NCI-H146 (cell line): Measurements from ENCODE around the gene ABHD1.
"Not testable (repeated sequence)": the region's sequence is repeated elsewhere in the genome, so short reads cannot be mapped to it uniquely, and the experiment has no call there.

ENCODE experiments used
- DNase-seq: peaks from one replicate; lab custom pipeline; 2025; lab: John Stamatoyannopoulos, UW

ABHD1 gene

GRCh38 chr2:27110603-27111352 lies 12.8 kb upstream of the ABHD1 start:
- DNase-seq: not testable (repeated sequence)

- DNase-seq: not testable (repeated sequence)
These were observed 12.1 kb upstream of the ABHD1 start for GRCh38 chr2:27111392-27112078.

- no peak for DNase-seq
These were observed 8.1 kb upstream of the ABHD1 start for GRCh38 chr2:27115519-27115918.

- DNase-seq: peak; percentile 39
These were observed 5.6 kb upstream of the ABHD1 start for GRCh38 chr2:27117995-27118524.

GRCh38 chr2:27118525-27119329 lies 4.9 kb upstream of the ABHD1 start, which contains the start of gene CGREF1:
Gene CGREF1 (minus strand): TSS chr2:27119128. CDS start chr2:27104366, 14,762 bp downstream.
- DNase-seq: peak; percentile 51

GRCh38 chr2:27119330-27119670 lies 4.3 kb upstream of the ABHD1 start:
- DNase-seq: peak; percentile 39

- DNase-seq: no peak
These were observed 1.7 kb upstream of the ABHD1 start for GRCh38 chr2:27121906-27122305.

- no peak for DNase-seq
These were observed 824 bp upstream of the ABHD1 start for GRCh38 chr2:27122791-27123190.

- DNase-seq: no peak
These were observed 1.5 kb downstream of the ABHD1 start for GRCh38 chr2:27125104-27125503.

GRCh38 chr2:27126252-27126710 lies 2.7 kb downstream of the ABHD1 start:
- DNase-seq: no peak

- DNase-seq: no peak
These were observed 4.5 kb downstream of the ABHD1 start for GRCh38 chr2:27127883-27128667.

- no peak for DNase-seq
These were observed 5.3 kb downstream of the ABHD1 start for GRCh38 chr2:27128668-27129571.

- DNase-seq: no peak
These were observed 6.8 kb downstream of the ABHD1 start for GRCh38 chr2:27130396-27130795.

- DNase-seq: no peak
These were observed 7.8 kb downstream of the ABHD1 start for GRCh38 chr2:27131429-27131828.

- no peak for DNase-seq
These were observed 9.7 kb downstream of the ABHD1 start for GRCh38 chr2:27133195-27133875.

GRCh38 chr2:27133905-27134780 lies 10.5 kb downstream of the ABHD1 start, which contains the start of gene PREB:
Gene PREB (minus strand): TSS chr2:27134636. CDS start chr2:27134421, 215 bp downstream.
- DNase-seq: peak; percentile 97

GRCh38 chr2:27134781-27135477 lies 11.3 kb downstream of the ABHD1 start:
- DNase-seq: no peak

GRCh38 chr2:27135478-27135955 lies 11.9 kb downstream of the ABHD1 start:
- DNase-seq: no peak
